Measurements from ENCODE around the gene ZZZ3. TPM values are rescaled to one million over a fixed set of nuclear protein-coding genes. Genes with fewer than 3 reads are reported as not detected.

Gene ZZZ3
- polyA plus RNA-seq, 2 of the 4 experiments (the other 2 are of a cell fraction) = 20.7 to 32.2 TPM

DNA sequence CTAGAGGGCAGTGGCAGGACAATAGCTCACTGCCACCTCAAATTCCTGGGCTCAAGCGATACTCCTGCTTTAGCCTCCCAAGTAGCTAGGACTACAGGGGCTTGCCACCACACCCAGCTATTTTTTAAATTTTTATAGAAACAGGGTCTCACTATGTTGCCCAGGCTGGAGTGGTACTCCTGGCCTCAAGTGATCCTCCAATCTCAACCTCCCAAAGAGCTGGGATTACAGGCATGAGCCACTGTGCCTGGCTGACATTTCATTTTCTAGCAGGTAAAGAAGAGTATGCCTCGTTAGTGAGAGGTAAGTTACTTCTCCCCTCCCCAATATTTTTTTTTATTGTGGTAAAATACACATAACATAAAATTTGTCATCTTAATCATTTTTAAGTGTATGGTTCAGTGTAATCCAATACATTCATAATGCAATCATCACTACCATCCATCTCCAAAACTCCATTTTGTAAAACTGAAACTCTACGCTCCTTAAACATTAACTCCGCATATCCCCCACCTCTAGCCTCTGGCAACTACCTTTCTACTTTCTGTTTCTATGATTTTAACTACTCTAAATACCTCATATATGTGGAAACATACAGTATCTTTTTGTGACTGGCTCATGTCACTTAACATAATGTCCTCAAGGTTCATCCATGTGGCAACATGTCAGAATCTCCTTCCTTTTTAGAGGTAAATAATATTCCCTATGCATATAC lies 22.4 kb downstream of the ZZZ3 start:
- Histone ChIP-seq H3K9me3 (no peaks in the 10 kb centered on the region), H3K4me2 (no peak overlapping the region), H3K4me3 (no peak overlapping the region), H3K27ac (no peak overlapping the region), H3K4me1 (peaks cover 9% of the 10 kb centered on the region; the same call in 1 of the 3 replicates)
- POLR2A ChIA-PET = interaction anchor here (0.6 kb wide), 1 partner anchor 263 kb away, joined by 3 read pairs; no protein-coding TSS in a partner anchor
- 97% methylated on average over 4 of the region's 4 CpGs for WGBS (ENCODE audit: missing lambda C conversion rate)
- TF ChIP-seq HDAC2 (IDR thresholded peaks at IDR 0.05) (no peak), CBX2 (IDR thresholded peaks at IDR 0.05; ENCODE audit: borderline replicate concordance, low read depth) (no peak), CHD4 (IDR thresholded peaks at IDR 0.05; ENCODE audit: borderline replicate concordance) (no peak)
- DNase-seq (ENCODE audit: low read depth in 1 of 2, low spot score in 1 of 2) = no peak
- CTCF ChIA-PET = no interaction called here
- no peak for FAIRE-seq
- no peak for ATAC-seq

DNA sequence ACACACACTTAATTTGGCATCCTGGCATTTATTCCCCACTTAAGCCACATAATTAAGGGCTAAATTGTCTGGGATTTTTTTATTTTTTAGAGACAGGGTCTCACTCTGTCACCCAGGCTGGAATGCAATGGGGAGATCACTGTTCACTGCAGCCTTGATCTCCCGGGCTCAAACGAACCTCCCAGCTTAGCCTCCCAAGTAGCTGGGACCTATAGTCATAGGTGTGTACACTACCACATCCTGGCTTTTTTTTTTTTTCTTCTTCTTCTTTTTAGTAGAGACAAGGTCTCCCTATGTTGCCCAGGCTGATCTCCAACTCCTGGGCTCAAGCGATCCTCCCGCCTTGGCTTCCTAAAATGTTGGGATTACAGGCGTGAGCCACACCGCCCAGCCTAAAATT lies 24.2 kb downstream of the ZZZ3 start:
- Histone ChIP-seq H3K27ac (no peak overlapping the region), H3K4me3 (no peak overlapping the region), H3K9me3 (no peaks in the 10 kb centered on the region), H3K4me2 (no peak overlapping the region), H3K4me1 (peaks cover 9% of the 10 kb centered on the region; the same call in 1 of the 3 replicates)
- ATAC-seq (no peak), DNase-seq (ENCODE audit: low read depth in 1 of 2, low spot score in 1 of 2) (no peak), FAIRE-seq (no peak)
- CTCF ChIA-PET = interaction anchor here (1.1 kb wide), 1 partner anchor 44 kb away, joined by 4 read pairs; no protein-coding TSS in a partner anchor
- no peak for TF ChIP-seq HES2 (IDR thresholded peaks at IDR 0.05)
- POLR2A ChIA-PET = no interaction called here
- WGBS (ENCODE audit: missing lambda C conversion rate) = 95% methylated on average over 6 of the region's 6 CpGs

DNA sequence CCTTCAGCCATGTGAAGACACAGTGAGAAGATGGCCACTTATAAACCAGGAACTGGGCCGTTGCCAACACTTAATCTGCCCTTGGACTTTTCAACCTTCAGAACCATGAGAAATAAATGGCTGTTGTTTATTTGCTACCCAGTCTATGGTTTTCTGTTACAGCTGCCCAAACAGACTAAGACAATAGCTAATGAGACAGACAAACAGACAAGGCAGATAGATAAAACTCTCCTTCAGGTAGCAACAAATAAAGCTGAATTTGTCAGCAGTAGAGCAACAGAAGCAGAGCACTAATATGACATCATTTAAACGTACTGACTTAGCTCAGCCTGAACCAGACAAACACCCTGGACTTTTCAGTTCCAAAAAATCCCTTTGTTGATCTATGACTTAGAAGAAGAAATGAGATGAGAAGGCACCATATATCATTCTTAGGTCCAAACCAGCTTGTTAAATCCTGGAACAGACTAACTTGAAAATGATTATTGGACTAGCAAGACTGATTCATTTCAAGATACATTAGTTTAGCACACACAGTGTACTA lies 27.0 kb downstream of the ZZZ3 start:
- no peak for FAIRE-seq
- DNase-seq (ENCODE audit: low read depth in 1 of 2, low spot score in 1 of 2) = peak in 1 of 2 experiments; percentile 7
- peaks cover 13% of the 10 kb centered on the region; the same call in 1 of the 3 replicates for H3K4me1 ChIP-seq
- no peak for TF ChIP-seq EP300 (IDR thresholded peaks at IDR 0.05)
- H3K9me3 ChIP-seq = no peaks in the 10 kb centered on the region
- H3K4me3 ChIP-seq = no peak overlapping the region
- H3K4me2 ChIP-seq = no peak overlapping the region
- WGBS (ENCODE audit: missing lambda C conversion rate) = 54% methylated on average over 2 of the region's 2 CpGs
- no peak overlapping the region for H3K27ac ChIP-seq
- ChIA-PET POLR2A (no interaction called here), CTCF (no interaction called here)
- ATAC-seq = no peak; a peak in 1 of 6 replicates

GRCh38 chr1:77652970-77653516 lies 29.4 kb downstream of the ZZZ3 start:
- Histone ChIP-seq H3K4me2 (no peak overlapping the region), H3K4me1 (peaks cover 13% of the 10 kb centered on the region; the same call in 1 of the 3 replicates), H3K4me3 (no peak overlapping the region), H3K9me3 (peaks cover 8% of the 10 kb centered on the region; the same call in 1 of the 3 replicates), H3K27ac (no peak overlapping the region)
- DNase-seq (ENCODE audit: low read depth in 1 of 2, low spot score in 1 of 2) (no peak), ATAC-seq (no peak), FAIRE-seq (no peak)
- TF ChIP-seq CEBPB (IDR thresholded peaks at IDR 0.05) (no peak), SREBF2 (IDR thresholded peaks at IDR 0.05) (no peak), MYC (IDR thresholded peaks at IDR 0.05; ENCODE audit: borderline replicate concordance, low read length) (no peak), CTCF (IDR thresholded peaks at IDR 0.05) (no peak), ZNF302 (CRISPR knock-in tag; IDR thresholded peaks at IDR 0.05) (no peak), RARB (CRISPR knock-in tag; IDR thresholded peaks at IDR 0.05) (no peak), HOXB13 (CRISPR knock-in tag; IDR thresholded peaks at IDR 0.05; ENCODE audit: low read depth) (no peak), CHD2 (IDR thresholded peaks at IDR 0.05; ENCODE audit: low read length, partially characterized antibody) (no peak), NR3C1 (IDR thresholded peaks at IDR 0.05) (no peak), POLR2AphosphoS2 (conservative IDR thresholded peaks at IDR 0.05; ENCODE audit: low read length) (no peak)
- TF ChIP-seq, protein P1, sequence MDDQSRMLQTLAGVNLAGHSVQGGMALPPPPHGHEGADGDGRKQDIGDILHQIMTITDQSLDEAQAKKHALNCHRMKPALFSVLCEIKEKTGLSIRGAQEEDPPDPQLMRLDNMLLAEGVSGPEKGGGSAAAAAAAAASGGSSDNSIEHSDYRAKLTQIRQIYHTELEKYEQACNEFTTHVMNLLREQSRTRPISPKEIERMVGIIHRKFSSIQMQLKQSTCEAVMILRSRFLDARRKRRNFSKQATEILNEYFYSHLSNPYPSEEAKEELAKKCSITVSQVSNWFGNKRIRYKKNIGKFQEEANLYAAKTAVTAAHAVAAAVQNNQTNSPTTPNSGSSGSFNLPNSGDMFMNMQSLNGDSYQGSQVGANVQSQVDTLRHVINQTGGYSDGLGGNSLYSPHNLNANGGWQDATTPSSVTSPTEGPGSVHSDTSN (IDR thresholded peaks at IDR 0.05) = no peak
- TF ChIP-seq, protein P2, sequence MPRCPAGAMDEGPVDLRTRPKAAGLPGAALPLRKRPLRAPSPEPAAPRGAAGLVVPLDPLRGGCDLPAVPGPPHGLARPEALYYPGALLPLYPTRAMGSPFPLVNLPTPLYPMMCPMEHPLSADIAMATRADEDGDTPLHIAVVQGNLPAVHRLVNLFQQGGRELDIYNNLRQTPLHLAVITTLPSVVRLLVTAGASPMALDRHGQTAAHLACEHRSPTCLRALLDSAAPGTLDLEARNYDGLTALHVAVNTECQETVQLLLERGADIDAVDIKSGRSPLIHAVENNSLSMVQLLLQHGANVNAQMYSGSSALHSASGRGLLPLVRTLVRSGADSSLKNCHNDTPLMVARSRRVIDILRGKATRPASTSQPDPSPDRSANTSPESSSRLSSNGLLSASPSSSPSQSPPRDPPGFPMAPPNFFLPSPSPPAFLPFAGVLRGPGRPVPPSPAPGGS (IDR thresholded peaks at IDR 0.05) = no peak
- CTCF ChIA-PET = no interaction called here
- POLR2A ChIA-PET = no interaction called here
- 93% methylated on average over 6 of the region's 6 CpGs for WGBS (ENCODE audit: missing lambda C conversion rate)

Measured in A549 (cell line).